HCT116 (cell line): ENCODE data around the gene TSACC. TPM values are rescaled to one million over a fixed set of nuclear protein-coding genes. Genes with fewer than 3 reads are reported as not detected.

Experiments
- ATAC-seq: fragments of 200-7000 bp; cut with Tn5 transposase; 2 replicates; pipeline ENCODE4 v1.9.1; 2020; ENCODE audit warnings: mild to moderate bottlenecking, moderate library complexity
- BruUV-seq: library from RNA; stranded (reverse); fragments of 400-500 nt; replicated peaks from 2 replicates; lab custom pipeline; 2021; lab: Mats Ljungman, UMichigan
- CTCF ChIA-PET: fragments of 300-600 bp; sonication (Branson Sonifier 250); formaldehyde crosslinking; loops from one replicate; lab custom pipeline; 2021; ENCODE audit warnings: antibody characterized with exemption; lab: Charles Lee
- POLR2A ChIA-PET: fragments of 300-600, 350-600 bp; sonication (Branson Sonifier 250); formaldehyde crosslinking; loops from one replicate; lab custom pipeline; 2021; ENCODE audit warnings: antibody characterized with exemption; lab: Charles Lee
- RAD21 ChIA-PET, 2 experiments: fragments of 300-600 bp; sonication (Branson Sonifier 250); formaldehyde crosslinking; loops; one replicate each; lab custom pipeline; 2023; ENCODE audit warnings: low total read pairs in 2 of 2; ENCODE audit not compliant: uncharacterized antibody in 2 of 2, unreplicated experiment in 2 of 2, low non-redundant PET in 1 of 2; lab: Charles Lee
- DNase-seq: peaks from one replicate; pipeline ENCODE4 v3.0.0-alpha.2; 2010; ENCODE audit warnings: low read depth, low spot score
- H2AFZ ChIP-seq: fragments of 200-600 bp; shearing (Covaris generic), sonication (generic); 2 replicates; pipeline ENCODE4 v1.6.1; 2017; ENCODE audit warnings: low read depth, mixed run types, mixed read lengths, antibody characterized with exemption, low read length; ENCODE audit not compliant: poor library complexity, severe bottlenecking
- H3K27ac ChIP-seq: 2 replicates; pipeline ENCODE4 v1.5.1; 2012; ENCODE audit warnings: low read depth, low read length
- H3K27me3 ChIP-seq: fragments of 200-600 bp; sonication (generic); 2 replicates; pipeline ENCODE4 v1.6.1; 2016; ENCODE audit warnings: mixed run types, low read length, mixed read lengths; ENCODE audit not compliant: insufficient read depth
- H3K36me3 ChIP-seq, 2 experiments: fragments of 200-500 bp in 1 of 2; fragments of 200-600 bp in 1 of 2; sonication (Bioruptor generic) in 1 of 2; sonication (generic) in 1 of 2; 2 replicates each; pipeline versions ENCODE4 v1.5.1 to v1.6.1; 2014 to 2016; ENCODE audit warnings: low read length in 2 of 2, inconsistent platforms in 1 of 2, mixed read lengths in 1 of 2, mixed run types in 1 of 2; ENCODE audit not compliant: insufficient read depth in 2 of 2, control insufficient read depth in 1 of 2
- H3K4me1 ChIP-seq, 2 experiments: fragments of 200-600 bp in 1 of 2; sonication (generic) in 1 of 2; 2 replicates each; pipeline versions ENCODE4 v1.5.1 to v1.6.1; 2012 to 2017; ENCODE audit warnings: low read length in 2 of 2, inconsistent platforms in 1 of 2, mild to moderate bottlenecking in 1 of 2, mixed read lengths in 1 of 2, mixed run types in 1 of 2, moderate library complexity in 1 of 2; ENCODE audit not compliant: insufficient read depth in 2 of 2, control insufficient read depth in 1 of 2
- H3K4me2 ChIP-seq: fragments of 200-600 bp; sonication (generic); 2 replicates; pipeline ENCODE4 v1.6.1; 2017; ENCODE audit warnings: mixed run types, low read length, mixed read lengths
- H3K4me3 ChIP-seq, 2 experiments: fragments of 200-600 bp in 1 of 2; sonication (generic) in 1 of 2; replicated peaks in 1 of 2; 2 replicates each; pipeline ENCODE4 v1.5.1; 2011 to 2016; ENCODE audit warnings: low read length in 2 of 2, control low read depth in 1 of 2, low read depth in 1 of 2, mild to moderate bottlenecking in 1 of 2, mixed read lengths in 1 of 2, mixed run types in 1 of 2
- H3K79me2 ChIP-seq: fragments of 200-600 bp; sonication (generic); 2 replicates; pipeline ENCODE4 v1.6.1; 2017; ENCODE audit warnings: mild to moderate bottlenecking, mixed run types, low read length, moderate library complexity, mixed read lengths; ENCODE audit not compliant: insufficient read depth
- H3K9ac ChIP-seq: fragments of 200-600 bp; sonication (generic); 2 replicates; pipeline ENCODE4 v1.6.1; 2016; ENCODE audit warnings: low read length, mixed read lengths
- H3K9me2 ChIP-seq: fragments of 200-600 bp; sonication (generic), shearing (Covaris generic); 2 replicates; pipeline ENCODE4 v1.6.1; 2017; ENCODE audit warnings: mixed run types, mild to moderate bottlenecking, moderate library complexity; ENCODE audit not compliant: insufficient read depth
- H3K9me3 ChIP-seq, 2 experiments: fragments of 200-500 bp in 1 of 2; fragments of 200-600 bp in 1 of 2; sonication (Bioruptor generic) in 1 of 2; sonication (generic) in 1 of 2; 2 replicates each; pipeline ENCODE4 v1.6.1; 2014 to 2017; ENCODE audit warnings: low read length in 2 of 2, mixed read lengths in 2 of 2, inconsistent platforms in 1 of 2, low read depth in 1 of 2, mild to moderate bottlenecking in 1 of 2, mixed run types in 1 of 2, moderate library complexity in 1 of 2; ENCODE audit not compliant: control insufficient read depth in 1 of 2, insufficient read depth in 1 of 2
- H4K20me1 ChIP-seq: fragments of 200-600 bp; sonication (generic), shearing (Covaris generic); 2 replicates; pipeline ENCODE4 v1.6.1; 2017; ENCODE audit warnings: mixed run types, mild to moderate bottlenecking, moderate library complexity; ENCODE audit not compliant: insufficient read depth
- CEBPB ChIP-seq: IDR thresholded peaks from 2 replicates; pipeline ENCODE4 v1.6.1; 2012; ENCODE audit warnings: low read depth
- CTCF ChIP-seq, 3 experiments: fragments of 200-600 bp in 1 of 3; sonication (generic) in 1 of 3; IDR thresholded peaks in 2 of 3; conservative IDR thresholded peaks in 1 of 3; 2 replicates each; pipeline ENCODE4 v1.5.1; 2012 to 2017; ENCODE audit warnings: low read depth in 2 of 3, low read length in 2 of 3, antibody characterized with exemption in 1 of 3, borderline replicate concordance in 1 of 3, control low read depth in 1 of 3, mild to moderate bottlenecking in 1 of 3, mixed read lengths in 1 of 3, mixed run types in 1 of 3, moderate library complexity in 1 of 3; ENCODE audit not compliant: insufficient read depth in 1 of 3
- ELF1 ChIP-seq: IDR thresholded peaks from 2 replicates; pipeline ENCODE4 v1.6.1; 2012; ENCODE audit warnings: low read depth, borderline replicate concordance
- SIN3A ChIP-seq: IDR thresholded peaks from 2 replicates; pipeline ENCODE4 v1.6.1; 2012; ENCODE audit warnings: low read depth
- SP1 ChIP-seq: IDR thresholded peaks from 2 replicates; pipeline ENCODE4 v1.6.1; 2012; ENCODE audit warnings: low read depth
- SRF ChIP-seq: IDR thresholded peaks from 2 replicates; pipeline ENCODE4 v1.6.1; 2012; ENCODE audit warnings: low read depth
- ZFX ChIP-seq: fragments of 450-650 bp; IDR thresholded peaks from 2 replicates; pipeline ENCODE4 v1.6.1; 2017
- ZNF274 ChIP-seq: fragments of 200-500 bp; sonication (Bioruptor generic); IDR thresholded peaks from 2 replicates; pipeline ENCODE4 v1.6.1; 2014; ENCODE audit warnings: mild to moderate bottlenecking, low read depth, low read length, inconsistent platforms
- intact Hi-C: fragments of 100-400 bp; cut with micrococcal nuclease; formaldehyde crosslinking; loops from 2 replicates; pipeline ENCODE4 v1.10.0; 2022
- total RNA-seq: library from RNA; stranded (reverse); gene quantifications from one replicate; pipeline ENCODE4 v1.2.1, GENCODE V29; 2021; ENCODE audit not compliant: unreplicated experiment
- TF ChIP-seq, protein P1 (sequence below): IDR thresholded peaks from 2 replicates; pipeline ENCODE4 v1.6.1; 2012; ENCODE audit warnings: low read depth
- TF ChIP-seq, protein P2 (sequence below): IDR thresholded peaks from 2 replicates; pipeline ENCODE4 v1.6.1; 2011; ENCODE audit warnings: mild to moderate bottlenecking, low read length, moderate library complexity; ENCODE audit not compliant: insufficient replicate concordance; ENCODE audit errors: extremely low read depth

Gene TSACC
- total RNA-seq, 1 experiment from 2014 or later = 1.0 TPM

GRCh38 chr1:156337888-156338179 lies 492 bp upstream of the TSACC start:
- peaks cover 7 to 22% of the 10 kb centered on the region in 2 experiments for H3K4me1 ChIP-seq
- peaks cover 23% of the 10 kb centered on the region; the same call in 1 of the 2 replicates for H4K20me1 ChIP-seq
- RAD21 ChIA-PET = no interaction called here
- peak overlapping the region; percentile 78 for H3K27ac ChIP-seq
- peak overlapping the region; percentile 75 to 98 for H3K4me3 ChIP-seq
- no peak for TF ChIP-seq ZNF274
- TF ChIP-seq CTCF (IDR thresholded peaks at IDR 0.05 in 2 of 3, conservative IDR thresholded peaks at IDR 0.05 in 1 of 3; ENCODE audit: borderline replicate concordance in 1 of 3, insufficient read depth in 1 of 3, low read depth in 2 of 3, low read length in 2 of 3) = 0 out of 6 replicates have a peak, but pooled peaks of 1 of the 3 experiments have one; percentile 9
- no peak for TF ChIP-seq ZFX
- TF ChIP-seq SRF = no peak
- TF ChIP-seq, protein P1, sequence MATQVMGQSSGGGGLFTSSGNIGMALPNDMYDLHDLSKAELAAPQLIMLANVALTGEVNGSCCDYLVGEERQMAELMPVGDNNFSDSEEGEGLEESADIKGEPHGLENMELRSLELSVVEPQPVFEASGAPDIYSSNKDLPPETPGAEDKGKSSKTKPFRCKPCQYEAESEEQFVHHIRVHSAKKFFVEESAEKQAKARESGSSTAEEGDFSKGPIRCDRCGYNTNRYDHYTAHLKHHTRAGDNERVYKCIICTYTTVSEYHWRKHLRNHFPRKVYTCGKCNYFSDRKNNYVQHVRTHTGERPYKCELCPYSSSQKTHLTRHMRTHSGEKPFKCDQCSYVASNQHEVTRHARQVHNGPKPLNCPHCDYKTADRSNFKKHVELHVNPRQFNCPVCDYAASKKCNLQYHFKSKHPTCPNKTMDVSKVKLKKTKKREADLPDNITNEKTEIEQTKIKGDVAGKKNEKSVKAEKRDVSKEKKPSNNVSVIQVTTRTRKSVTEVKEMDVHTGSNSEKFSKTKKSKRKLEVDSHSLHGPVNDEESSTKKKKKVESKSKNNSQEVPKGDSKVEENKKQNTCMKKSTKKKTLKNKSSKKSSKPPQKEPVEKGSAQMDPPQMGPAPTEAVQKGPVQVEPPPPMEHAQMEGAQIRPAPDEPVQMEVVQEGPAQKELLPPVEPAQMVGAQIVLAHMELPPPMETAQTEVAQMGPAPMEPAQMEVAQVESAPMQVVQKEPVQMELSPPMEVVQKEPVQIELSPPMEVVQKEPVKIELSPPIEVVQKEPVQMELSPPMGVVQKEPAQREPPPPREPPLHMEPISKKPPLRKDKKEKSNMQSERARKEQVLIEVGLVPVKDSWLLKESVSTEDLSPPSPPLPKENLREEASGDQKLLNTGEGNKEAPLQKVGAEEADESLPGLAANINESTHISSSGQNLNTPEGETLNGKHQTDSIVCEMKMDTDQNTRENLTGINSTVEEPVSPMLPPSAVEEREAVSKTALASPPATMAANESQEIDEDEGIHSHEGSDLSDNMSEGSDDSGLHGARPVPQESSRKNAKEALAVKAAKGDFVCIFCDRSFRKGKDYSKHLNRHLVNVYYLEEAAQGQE = no peak
- peak; percentile 4; the same call in 1 of the 2 replicates for TF ChIP-seq SIN3A
- TF ChIP-seq ELF1 = no peak
- TF ChIP-seq, protein P2, sequence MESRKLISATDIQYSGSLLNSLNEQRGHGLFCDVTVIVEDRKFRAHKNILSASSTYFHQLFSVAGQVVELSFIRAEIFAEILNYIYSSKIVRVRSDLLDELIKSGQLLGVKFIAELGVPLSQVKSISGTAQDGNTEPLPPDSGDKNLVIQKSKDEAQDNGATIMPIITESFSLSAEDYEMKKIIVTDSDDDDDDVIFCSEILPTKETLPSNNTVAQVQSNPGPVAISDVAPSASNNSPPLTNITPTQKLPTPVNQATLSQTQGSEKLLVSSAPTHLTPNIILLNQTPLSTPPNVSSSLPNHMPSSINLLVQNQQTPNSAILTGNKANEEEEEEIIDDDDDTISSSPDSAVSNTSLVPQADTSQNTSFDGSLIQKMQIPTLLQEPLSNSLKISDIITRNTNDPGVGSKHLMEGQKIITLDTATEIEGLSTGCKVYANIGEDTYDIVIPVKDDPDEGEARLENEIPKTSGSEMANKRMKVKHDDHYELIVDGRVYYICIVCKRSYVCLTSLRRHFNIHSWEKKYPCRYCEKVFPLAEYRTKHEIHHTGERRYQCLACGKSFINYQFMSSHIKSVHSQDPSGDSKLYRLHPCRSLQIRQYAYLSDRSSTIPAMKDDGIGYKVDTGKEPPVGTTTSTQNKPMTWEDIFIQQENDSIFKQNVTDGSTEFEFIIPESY = no peak
- TF ChIP-seq SP1 = no peak
- no peak for TF ChIP-seq CEBPB
- TF ChIP-seq, all 23 proteins: peak for 2
- DNase-seq = no peak
- Histone ChIP-seq H3K4me2 (peak overlapping the region; percentile 86), H3K9me3 (no peaks in the 10 kb centered on the region), H3K79me2 (peaks cover 52% of the 10 kb centered on the region), H3K36me3 (peaks cover 31 to 35% of the 10 kb centered on the region in 2 experiments), H3K9ac (peak overlapping the region; percentile 91), H3K9me2 (no peaks in the 10 kb centered on the region), H2AFZ (no peak overlapping the region), H3K27me3 (no peaks in the 10 kb centered on the region)
- intact Hi-C loops = loop anchor here (2.0 kb wide), 2 partner anchors 19 to 55 kb away; partner anchors contain the start of gene SMG5
- no TSS peak for BruUV-seq
- ChIA-PET POLR2A (interaction anchor here (0.7 to 1.3 kb wide), 2 partner anchors 16 to 22 kb away, joined by 3 read pairs; no protein-coding TSS in a partner anchor), CTCF (interaction anchor here (0.9 to 1.1 kb wide), 2 partner anchors 15 to 18 kb away, joined by 3 to 4 read pairs; no protein-coding TSS in a partner anchor)
- ATAC-seq = no peak
